Ascending aorta (tissue), 2 donors: Measurements from ENCODE around the gene CHI3L1. TPM values are rescaled to one million over a fixed set of nuclear protein-coding genes. Genes with fewer than 3 reads are reported as not detected.

Source experiments
- DNase-seq, 2 donors: peaks; one replicate each; pipeline ENCODE4 v3.0.0-alpha.2; 2019; ENCODE audit warnings: low spot score in 2 of 2
- H3K27ac ChIP-seq, 2 donors: fragments of 200-600 bp; sonication (generic); one replicate each; pipeline ENCODE4 v1.5.1; 2016 to 2017; ENCODE audit warnings: mild to moderate bottlenecking in 1 of 2
- H3K27me3 ChIP-seq: fragments of 200-600 bp; sonication (generic); one replicate; pipeline ENCODE4 v1.5.1; 2017
- H3K36me3 ChIP-seq, 2 donors: fragments of 200-600 bp; sonication (generic); one replicate each; pipeline ENCODE4 v1.5.1; 2016
- H3K4me1 ChIP-seq, 2 donors: fragments of 200-600 bp; sonication (generic); one replicate each; pipeline ENCODE4 v1.5.1; 2016 to 2017; ENCODE audit warnings: mild to moderate bottlenecking in 1 of 2
- H3K4me3 ChIP-seq, 2 donors: fragments of 200-600 bp; sonication (generic); one replicate each; pipeline ENCODE4 v1.5.1; 2016 to 2017; ENCODE audit warnings: mild to moderate bottlenecking in 1 of 2
- H3K9me3 ChIP-seq, 2 donors: fragments of 200-600 bp; sonication (generic); one replicate each; pipeline ENCODE4 v1.5.1; 2016
- CTCF ChIP-seq, 3 experiments: fragments of 200-600 bp in 2 of 3; fragments of 450-650 bp in 1 of 3; sonication (generic) in 2 of 3; IDR thresholded peaks; one replicate each; pipeline ENCODE4 v1.5.1; 2016 to 2019; ENCODE audit warnings: antibody characterized with exemption in 3 of 3, mild to moderate bottlenecking in 1 of 3, moderate library complexity in 1 of 3
- intact Hi-C: fragments of 100-400 bp; cut with DNase I; formaldehyde crosslinking; loops from one replicate; pipeline ENCODE4 v1.15.1; 2023
- total RNA-seq: library from RNA; depleted of rRNA; stranded (reverse); fragments of >200 nt; gene quantifications from one replicate; pipeline ENCODE4 v1.1.0, GENCODE V29; 2016

Gene CHI3L1
- total RNA-seq, 1 donor from 2014 or later, result 73.8 TPM

GRCh38 chr1:203151362-203152157 is 34.9 kb downstream of the CHI3L1 start:
- no peaks in the 10 kb centered on the region for H3K36me3 ChIP-seq
- no peak overlapping the region for H3K27ac ChIP-seq
- H3K27me3 ChIP-seq, result no peaks in the 10 kb centered on the region
- DNase-seq, result no peak
- no peak for TF ChIP-seq CTCF (IDR thresholded peaks at IDR 0.05)
- no peaks in the 10 kb centered on the region for H3K4me1 ChIP-seq
- H3K4me3 ChIP-seq, result no peak overlapping the region
- intact Hi-C loops, result no loop called here
- H3K9me3 ChIP-seq, result no peaks in the 10 kb centered on the region

GRCh38 chr1:203150511-203151297 is 35.8 kb downstream of the CHI3L1 start:
- H3K27ac ChIP-seq, result no peak overlapping the region
- intact Hi-C loops, result no loop called here
- TF ChIP-seq CTCF (IDR thresholded peaks at IDR 0.05), result no peak
- H3K27me3 ChIP-seq, result no peaks in the 10 kb centered on the region
- no peaks in the 10 kb centered on the region for H3K36me3 ChIP-seq
- no peaks in the 10 kb centered on the region for H3K9me3 ChIP-seq
- H3K4me3 ChIP-seq, result no peak overlapping the region
- no peaks in the 10 kb centered on the region for H3K4me1 ChIP-seq
- DNase-seq, result no peak

- Histone ChIP-seq H3K36me3 (no peaks in the 10 kb centered on the region), H3K27ac (no peak overlapping the region), H3K4me1 (no peaks in the 10 kb centered on the region), H3K4me3 (no peak overlapping the region), H3K9me3 (no peaks in the 10 kb centered on the region), H3K27me3 (no peaks in the 10 kb centered on the region)
- no peak for DNase-seq
- no peak for TF ChIP-seq CTCF (IDR thresholded peaks at IDR 0.05)
- intact Hi-C loops, result no loop called here
Measured at GRCh38 chr1:203149188-203149840, 37.2 kb downstream of the CHI3L1 start.

- no peak for TF ChIP-seq CTCF (IDR thresholded peaks at IDR 0.05)
- no peaks in the 10 kb centered on the region for H3K36me3 ChIP-seq
- no peak for DNase-seq
- H3K27ac ChIP-seq, result no peak overlapping the region
- H3K27me3 ChIP-seq, result no peaks in the 10 kb centered on the region
- H3K4me1 ChIP-seq, result no peaks in the 10 kb centered on the region
- intact Hi-C loops, result no loop called here
- no peak overlapping the region for H3K4me3 ChIP-seq
- H3K9me3 ChIP-seq, result no peaks in the 10 kb centered on the region
Measured at GRCh38 chr1:203148579-203148978, 37.9 kb downstream of the CHI3L1 start.

GRCh38 chr1:203148127-203148526 is 38.4 kb downstream of the CHI3L1 start:
- Histone ChIP-seq H3K27me3 (no peaks in the 10 kb centered on the region), H3K9me3 (no peaks in the 10 kb centered on the region), H3K27ac (no peak overlapping the region), H3K4me3 (no peak overlapping the region), H3K4me1 (no peaks in the 10 kb centered on the region), H3K36me3 (no peaks in the 10 kb centered on the region)
- DNase-seq, result no peak
- intact Hi-C loops, result no loop called here
- TF ChIP-seq CTCF (IDR thresholded peaks at IDR 0.05), result no peak
